GM23248 (cell line): ENCODE data around the gene CLEC19A. TPM values are rescaled to one million over a fixed set of nuclear protein-coding genes. Genes with fewer than 3 reads are reported as not detected.
A peak's percentile ranks its signal among the peaks of the same experiment; 100 is the strongest.

Experiments
- DNase-seq: peaks from one replicate; pipeline ENCODE4 v3.0.0-alpha.2; 2015
- H2AFZ ChIP-seq: fragments of 200-600 bp; sonication (generic); 2 replicates; pipeline ENCODE4 v1.6.1; 2016; ENCODE audit warnings: antibody characterized with exemption
- H3F3A ChIP-seq: fragments of 200-600 bp; sonication (generic); 2 replicates; pipeline ENCODE4 v1.6.1; 2016; ENCODE audit warnings: mild to moderate bottlenecking, antibody characterized with exemption, mixed run types; ENCODE audit not compliant: insufficient read depth
- H3K27ac ChIP-seq: fragments of 200-600 bp; sonication (generic); 2 replicates; pipeline ENCODE4 v1.5.1; 2016; ENCODE audit warnings: mild to moderate bottlenecking
- H3K27me3 ChIP-seq: fragments of 200-600 bp; sonication (generic); replicated peaks from 2 replicates; pipeline ENCODE4 v1.6.1; 2016; ENCODE audit warnings: mild to moderate bottlenecking; ENCODE audit not compliant: insufficient read depth
- H3K36me3 ChIP-seq: fragments of 200-600 bp; sonication (generic); 2 replicates; pipeline ENCODE4 v1.6.1; 2016; ENCODE audit warnings: low read depth, mild to moderate bottlenecking
- H3K4me1 ChIP-seq: fragments of 200-600 bp; sonication (generic); 2 replicates; pipeline ENCODE4 v1.6.1; 2016; ENCODE audit warnings: mild to moderate bottlenecking; ENCODE audit not compliant: insufficient read depth
- H3K4me2 ChIP-seq: fragments of 200-600 bp; sonication (generic); one replicate; pipeline ENCODE4 v1.6.1; 2016; ENCODE audit warnings: mild to moderate bottlenecking; ENCODE audit not compliant: unreplicated experiment
- H3K4me3 ChIP-seq: fragments of 200-600 bp; sonication (generic); 2 replicates; pipeline ENCODE4 v1.5.1; 2016; ENCODE audit warnings: mild to moderate bottlenecking
- H3K79me2 ChIP-seq: fragments of 200-600 bp; sonication (generic); 2 replicates; pipeline ENCODE4 v1.6.1; 2016; ENCODE audit warnings: mild to moderate bottlenecking; ENCODE audit not compliant: insufficient read depth
- H3K9ac ChIP-seq: fragments of 200-600 bp; sonication (generic); 2 replicates; pipeline ENCODE4 v1.6.1; 2016; ENCODE audit warnings: mild to moderate bottlenecking
- H3K9me2 ChIP-seq: fragments of 200-600 bp; sonication (generic); 2 replicates; pipeline ENCODE4 v1.6.1; 2016; ENCODE audit warnings: mixed run types, mild to moderate bottlenecking, moderate library complexity; ENCODE audit not compliant: insufficient read depth
- H3K9me3 ChIP-seq: fragments of 200-600 bp; sonication (generic); one replicate; pipeline ENCODE4 v1.6.1; 2017; ENCODE audit warnings: low read depth
- H4K20me1 ChIP-seq: fragments of 200-600 bp; sonication (generic); 2 replicates; pipeline ENCODE4 v1.6.0; 2016; ENCODE audit not compliant: insufficient read depth
- EZH2 ChIP-seq: fragments of 200-600 bp; sonication (generic); IDR thresholded peaks from 2 replicates; pipeline ENCODE4 v1.6.1; 2018; ENCODE audit warnings: antibody characterized with exemption, mild to moderate bottlenecking; ENCODE audit not compliant: insufficient read depth, poor library complexity, severe bottlenecking
- EZH2phosphoT487 ChIP-seq: fragments of 200-600 bp; sonication (generic); IDR thresholded peaks from 2 replicates; pipeline ENCODE4 v1.6.1; 2018; ENCODE audit warnings: antibody characterized with exemption, moderate library complexity, mild to moderate bottlenecking, low read depth; ENCODE audit not compliant: insufficient read depth
- WGBS, 2 experiments: methylation state at CpG; one replicate each; pipeline ENCODE4 v1.1.6; 2015 to 2017; ENCODE audit warnings: low lambda C conversion rate in 2 of 2, low coverage in 1 of 2; ENCODE audit errors: missing lambda C conversion rate in 2 of 2; 5-methylcytosine and 5-hydroxymethylcytosine counted together
- in situ Hi-C: fragments of 300-500 bp; cut with MboI; formaldehyde crosslinking; loops from 2 replicates; pipeline ENCODE4 v1.15.0; 2020
- polyA plus RNA-seq: library from polyadenylated mRNA; unstranded; fragments of >200 nt; fragmentation: Nextera tagmentation; extraction: Ambion mirVana; gene quantifications from 2 replicates; pipeline ENCODE4 v1.2.1, GENCODE V29; 2016
- total RNA-seq: library from RNA; depleted of rRNA; stranded (reverse); fragments of >200 nt; shearing (Covaris generic); gene quantifications from 2 replicates; pipeline ENCODE4 v1.2.3, GENCODE V29; 2014

Gene CLEC19A
- total and polyA plus RNA-seq, 2 experiments from 2014 or later, result not detected

- Histone ChIP-seq H3K4me2 (no peak overlapping the region), H3K4me3 (no peak overlapping the region), H3K9me2 (no peaks in the 10 kb centered on the region), H3K9ac (no peak overlapping the region), H3K27ac (no peak overlapping the region), H3K79me2 (no peaks in the 10 kb centered on the region), H3K36me3 (no peaks in the 10 kb centered on the region), H3K4me1 (peaks cover 8% of the 10 kb centered on the region; the same call in 1 of the 2 replicates), H3K27me3 (no peaks in the 10 kb centered on the region), H3F3A (peaks cover 5% of the 10 kb centered on the region), H4K20me1 (no peaks in the 10 kb centered on the region), H2AFZ (no peak overlapping the region), H3K9me3 (no peaks in the 10 kb centered on the region)
- no peak for DNase-seq
- 87 to 91% methylated on average over 1 of the region's 1 CpG for WGBS, 2 experiments
- in situ Hi-C loops, result no loop called here
- no peak for TF ChIP-seq EZH2phosphoT487
- TF ChIP-seq EZH2, result no peak
Measured at GRCh38 chr16:19328364-19328763, 42.8 kb downstream of the CLEC19A start.

- 68 to 72% methylated on average over 1 of the region's 1 CpG for WGBS, 2 experiments
- TF ChIP-seq EZH2, result no peak
- TF ChIP-seq EZH2phosphoT487, result no peak
- Histone ChIP-seq H3K9me3 (no peaks in the 10 kb centered on the region), H3K9me2 (no peaks in the 10 kb centered on the region), H2AFZ (no peak overlapping the region), H3K9ac (no peak overlapping the region), H4K20me1 (no peaks in the 10 kb centered on the region), H3K4me3 (no peak overlapping the region), H3K79me2 (no peaks in the 10 kb centered on the region), H3K27me3 (no peaks in the 10 kb centered on the region), H3K36me3 (no peaks in the 10 kb centered on the region), H3K4me1 (peaks cover 8% of the 10 kb centered on the region; the same call in 1 of the 2 replicates), H3F3A (peaks cover 5% of the 10 kb centered on the region), H3K4me2 (no peak overlapping the region), H3K27ac (no peak overlapping the region)
- in situ Hi-C loops, result no loop called here
- DNase-seq, result peak; percentile 44
Measured at GRCh38 chr16:19329932-19330331, 44.4 kb downstream of the CLEC19A start.

GRCh38 chr16:19330841-19331397, 45.4 kb downstream of the CLEC19A start:
- Histone ChIP-seq H3K9me2 (no peaks in the 10 kb centered on the region), H3K27me3 (no peaks in the 10 kb centered on the region), H3K9me3 (no peaks in the 10 kb centered on the region), H2AFZ (no peak overlapping the region), H3K36me3 (no peaks in the 10 kb centered on the region), H3K79me2 (no peaks in the 10 kb centered on the region), H4K20me1 (no peaks in the 10 kb centered on the region), H3K4me3 (no peak overlapping the region), H3K9ac (no peak overlapping the region), H3F3A (peaks cover 5% of the 10 kb centered on the region), H3K27ac (no peak overlapping the region), H3K4me1 (peaks cover 8% of the 10 kb centered on the region; the same call in 1 of the 2 replicates), H3K4me2 (no peak overlapping the region)
- in situ Hi-C loops, result no loop called here
- 3 to 5% methylated on average over 6 of the region's 6 CpGs for WGBS, 2 experiments
- DNase-seq, result peak; percentile 78
- no peak for TF ChIP-seq EZH2
- TF ChIP-seq EZH2phosphoT487, result no peak

GRCh38 chr16:19331794-19332193, 46.3 kb downstream of the CLEC19A start:
- no peak overlapping the region for H3K9ac ChIP-seq
- no peaks in the 10 kb centered on the region for H3K9me2 ChIP-seq
- in situ Hi-C loops, result no loop called here
- DNase-seq, result no peak
- WGBS, 2 experiments, result 87 to 94% methylated on average over 4 of the region's 4 CpGs
- H3K4me3 ChIP-seq, result no peak overlapping the region
- no peaks in the 10 kb centered on the region for H3K36me3 ChIP-seq
- H2AFZ ChIP-seq, result no peak overlapping the region
- H3K9me3 ChIP-seq, result no peaks in the 10 kb centered on the region
- H3K27ac ChIP-seq, result no peak overlapping the region
- H4K20me1 ChIP-seq, result no peaks in the 10 kb centered on the region
- no peak overlapping the region for H3K4me2 ChIP-seq
- no peak for TF ChIP-seq EZH2
- TF ChIP-seq EZH2phosphoT487, result no peak
- H3K79me2 ChIP-seq, result no peaks in the 10 kb centered on the region
- no peaks in the 10 kb centered on the region for H3K27me3 ChIP-seq
- H3F3A ChIP-seq, result peaks cover 5% of the 10 kb centered on the region
- peaks cover 8% of the 10 kb centered on the region; the same call in 1 of the 2 replicates for H3K4me1 ChIP-seq
